SK-N-SH (cell line): ENCODE data around the gene CRTC1. TPM values are rescaled to one million over a fixed set of nuclear protein-coding genes. Genes with fewer than 3 reads are reported as not detected.
"Not testable (repeated sequence)": the region's sequence is repeated elsewhere in the genome, so short reads cannot be mapped to it uniquely, and the experiment has no call there.

Source experiments
- CTCF ChIA-PET: fragments of 300-600, 350-600 bp; formaldehyde crosslinking; extraction: SDS; loops from one replicate; lab custom pipeline; 2021; lab: Yijun Ruan, JAX
- POLR2A ChIA-PET: fragments of 350-600 bp; sonication (Branson Sonifier 250); formaldehyde crosslinking; extraction: SDS; loops from one replicate; lab custom pipeline; 2020; ENCODE audit warnings: antibody characterized with exemption, inconsistent platforms; lab: Yijun Ruan, JAX
- DNase-seq: peaks from one replicate; pipeline ENCODE4 v3.0.0; 2012
- H2AFZ ChIP-seq: fragments of 200-600 bp; sonication (generic); 2 replicates; pipeline ENCODE4 v1.8.1; 2016; ENCODE audit warnings: antibody characterized with exemption, mild to moderate bottlenecking, low read depth
- H3F3A ChIP-seq: fragments of 200-600 bp; sonication (generic); replicated peaks from 2 replicates; pipeline ENCODE3; 2016; ENCODE audit warnings: antibody characterized with exemption, mild to moderate bottlenecking; ENCODE audit not compliant: insufficient read depth
- H3K27ac ChIP-seq, 2 experiments: fragments of 200-500 bp in 1 of 2; fragments of 200-600 bp in 1 of 2; sonication (Bioruptor generic) in 1 of 2; sonication (generic), shearing (Covaris generic) in 1 of 2; 2 replicates each; pipeline versions ENCODE4 v1.5.1 to v1.6.1; 2014 to 2016; ENCODE audit warnings: low read depth in 2 of 2, inconsistent platforms in 1 of 2, low read length in 1 of 2, mild to moderate bottlenecking in 1 of 2, mixed read lengths in 1 of 2
- H3K27me3 ChIP-seq: fragments of 200-600 bp; sonication (generic), shearing (Covaris generic); 2 replicates; pipeline ENCODE4 v1.6.1; 2016; ENCODE audit warnings: mixed run types; ENCODE audit not compliant: insufficient read depth
- H3K36me3 ChIP-seq, 2 experiments: fragments of 200-500 bp in 1 of 2; fragments of 200-600 bp in 1 of 2; sonication (Bioruptor generic) in 1 of 2; sonication (generic) in 1 of 2; replicated peaks in 1 of 2; 2 replicates each; pipeline versions ENCODE3 to v1.5.1; 2014 to 2016; ENCODE audit warnings: low read length in 1 of 2, mild to moderate bottlenecking in 1 of 2; ENCODE audit not compliant: insufficient read depth in 2 of 2, control insufficient read depth in 1 of 2
- H3K4me1 ChIP-seq, 2 experiments: fragments of 200-500 bp in 1 of 2; fragments of 200-600 bp in 1 of 2; sonication (Bioruptor generic) in 1 of 2; sonication (generic), shearing (Covaris generic) in 1 of 2; 2 replicates each; pipeline versions ENCODE4 v1.5.1 to v1.6.1; 2014 to 2016; ENCODE audit warnings: low read depth in 1 of 2, low read length in 1 of 2, mixed run types in 1 of 2; ENCODE audit not compliant: insufficient read depth in 2 of 2, control insufficient read depth in 1 of 2
- H3K4me2 ChIP-seq: fragments of 200-600 bp; sonication (generic), shearing (Covaris generic); 2 replicates; pipeline ENCODE4 v1.6.1; 2017; ENCODE audit warnings: mixed run types
- H3K4me3 ChIP-seq, 2 experiments: fragments of 200-500 bp in 1 of 2; fragments of 200-600 bp in 1 of 2; sonication (Bioruptor generic) in 1 of 2; sonication (generic), shearing (Covaris generic) in 1 of 2; 2 replicates each; pipeline versions ENCODE4 v1.5.1 to v1.8.1; 2014 to 2016; ENCODE audit warnings: low read depth in 2 of 2, inconsistent platforms in 1 of 2, low read length in 1 of 2, mild to moderate bottlenecking in 1 of 2, mixed read lengths in 1 of 2, moderate library complexity in 1 of 2
- H3K79me2 ChIP-seq: fragments of 200-600 bp; sonication (generic); 2 replicates; pipeline ENCODE4 v1.8.1; 2017; ENCODE audit warnings: mild to moderate bottlenecking; ENCODE audit not compliant: insufficient read depth
- H3K9ac ChIP-seq: fragments of 200-600 bp; sonication (generic); 2 replicates; pipeline ENCODE4 v1.6.1; 2017; ENCODE audit warnings: mixed run types
- H3K9me2 ChIP-seq: fragments of 200-600 bp; sonication (generic); 2 replicates; pipeline ENCODE4 v1.6.1; 2017; ENCODE audit warnings: mixed run types
- H3K9me3 ChIP-seq: fragments of 200-600 bp; sonication (generic); 2 replicates; pipeline ENCODE4 v1.6.1; 2017; ENCODE audit warnings: mixed run types, mild to moderate bottlenecking, moderate library complexity
- H4K20me1 ChIP-seq: fragments of 200-600 bp; sonication (generic); 2 replicates; pipeline ENCODE4 v1.6.1; 2017; ENCODE audit warnings: mild to moderate bottlenecking, mixed run types; ENCODE audit not compliant: insufficient read depth
- CHD2 ChIP-seq: fragments of 150-350 bp; IDR thresholded peaks from 2 replicates; pipeline ENCODE4 v1.6.1; 2018; ENCODE audit warnings: low read length; ENCODE audit not compliant: partially characterized antibody
- ELF1 ChIP-seq: IDR thresholded peaks from 2 replicates; pipeline ENCODE4 v1.4.0; 2012
- FOSL2 ChIP-seq: IDR thresholded peaks from 2 replicates; pipeline ENCODE4 v1.4.0; 2012; ENCODE audit warnings: low read depth, mild to moderate bottlenecking, moderate library complexity, borderline replicate concordance
- FOXM1 ChIP-seq: IDR thresholded peaks from 2 replicates; pipeline ENCODE4 v1.4.0; 2012; ENCODE audit warnings: low read depth, mild to moderate bottlenecking
- GABPA ChIP-seq: IDR thresholded peaks from 2 replicates; pipeline ENCODE4 v1.4.0; 2012; ENCODE audit warnings: low read depth, mild to moderate bottlenecking
- GATA2 ChIP-seq: sonication (generic); formaldehyde crosslinking; IDR thresholded peaks from 2 replicates; pipeline ENCODE4 v1.5.0; 2020; ENCODE audit warnings: mild to moderate bottlenecking, missing genetic modification reagents
- MXI1 ChIP-seq: IDR thresholded peaks from 2 replicates; pipeline ENCODE4 v1.6.1; 2012; ENCODE audit warnings: mild to moderate bottlenecking, low read depth, low read length, improper control_type of control experiment
- NFIC ChIP-seq: IDR thresholded peaks from 2 replicates; pipeline ENCODE4 v1.4.0; 2012; ENCODE audit warnings: borderline replicate concordance
- POLR2AphosphoS5 ChIP-seq: IDR thresholded peaks from 2 replicates; pipeline ENCODE4 v1.6.1; 2012; ENCODE audit warnings: low read depth, low read length
- RFX5 ChIP-seq: IDR thresholded peaks from 2 replicates; pipeline ENCODE4 v1.6.1; 2012; ENCODE audit warnings: mild to moderate bottlenecking, improper control_type of control experiment, low read length
- WGBS: methylation state at CpG from one replicate; pipeline ENCODE4 v1.1.6; 2017; ENCODE audit warnings: low lambda C conversion rate; 5-methylcytosine and 5-hydroxymethylcytosine counted together
- polyA plus RNA-seq, 3 experiments: library from polyadenylated mRNA; depleted of rRNA; stranded (reverse); fragments of >200 nt; gene quantifications; 2 replicates each; pipeline ENCODE4 v1.2.3, GENCODE V29; 2012
- TF ChIP-seq, protein P1 (sequence below): IDR thresholded peaks from 2 replicates; pipeline ENCODE4 v1.6.1; 2012; ENCODE audit warnings: mild to moderate bottlenecking, low read depth, low read length, moderate library complexity
- TF ChIP-seq, protein P2 (sequence below): fragments of 200-600 bp; sonication (generic); IDR thresholded peaks from 2 replicates; pipeline ENCODE4 v1.6.1; 2017; ENCODE audit warnings: antibody characterized with exemption, mild to moderate bottlenecking, moderate library complexity
- TF ChIP-seq, protein P3 (sequence below): IDR thresholded peaks from 2 replicates; pipeline ENCODE4; 2012
- TF ChIP-seq, protein P4 (sequence below): fragments of 150-350 bp; IDR thresholded peaks from 2 replicates; pipeline ENCODE4 v1.6.1; 2017; ENCODE audit warnings: antibody characterized with exemption, low read length, low read depth, borderline replicate concordance

The CRTC1 gene
- polyA plus RNA-seq, 1 of the 3 experiments (the other 2 are of a cell fraction) = 5.0 TPM

DNA sequence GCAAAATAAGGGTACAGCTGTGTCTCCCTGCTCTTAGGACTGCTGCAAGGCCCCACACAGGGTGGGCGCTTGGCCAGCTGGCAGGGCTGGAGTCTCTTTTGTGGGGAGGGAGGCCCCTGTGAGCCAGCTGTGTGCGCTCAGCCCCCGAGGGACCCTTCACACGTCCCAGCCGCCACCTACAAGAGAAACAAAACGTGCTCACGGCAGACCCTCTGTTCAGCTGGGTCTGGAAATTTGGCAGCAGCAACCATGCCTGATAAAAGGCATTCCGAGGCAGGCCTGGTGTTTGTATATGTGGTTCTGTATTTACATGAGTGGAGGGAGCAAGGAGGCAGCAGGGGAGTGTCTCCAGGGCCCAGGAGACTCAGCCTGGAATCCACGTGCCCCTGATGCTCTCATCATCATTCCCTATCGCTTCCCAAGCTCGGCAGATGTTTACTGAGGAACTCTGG, 49.7 kb downstream of the CRTC1 start (continued):
- no peak for TF ChIP-seq RFX5
- TF ChIP-seq, protein P1, sequence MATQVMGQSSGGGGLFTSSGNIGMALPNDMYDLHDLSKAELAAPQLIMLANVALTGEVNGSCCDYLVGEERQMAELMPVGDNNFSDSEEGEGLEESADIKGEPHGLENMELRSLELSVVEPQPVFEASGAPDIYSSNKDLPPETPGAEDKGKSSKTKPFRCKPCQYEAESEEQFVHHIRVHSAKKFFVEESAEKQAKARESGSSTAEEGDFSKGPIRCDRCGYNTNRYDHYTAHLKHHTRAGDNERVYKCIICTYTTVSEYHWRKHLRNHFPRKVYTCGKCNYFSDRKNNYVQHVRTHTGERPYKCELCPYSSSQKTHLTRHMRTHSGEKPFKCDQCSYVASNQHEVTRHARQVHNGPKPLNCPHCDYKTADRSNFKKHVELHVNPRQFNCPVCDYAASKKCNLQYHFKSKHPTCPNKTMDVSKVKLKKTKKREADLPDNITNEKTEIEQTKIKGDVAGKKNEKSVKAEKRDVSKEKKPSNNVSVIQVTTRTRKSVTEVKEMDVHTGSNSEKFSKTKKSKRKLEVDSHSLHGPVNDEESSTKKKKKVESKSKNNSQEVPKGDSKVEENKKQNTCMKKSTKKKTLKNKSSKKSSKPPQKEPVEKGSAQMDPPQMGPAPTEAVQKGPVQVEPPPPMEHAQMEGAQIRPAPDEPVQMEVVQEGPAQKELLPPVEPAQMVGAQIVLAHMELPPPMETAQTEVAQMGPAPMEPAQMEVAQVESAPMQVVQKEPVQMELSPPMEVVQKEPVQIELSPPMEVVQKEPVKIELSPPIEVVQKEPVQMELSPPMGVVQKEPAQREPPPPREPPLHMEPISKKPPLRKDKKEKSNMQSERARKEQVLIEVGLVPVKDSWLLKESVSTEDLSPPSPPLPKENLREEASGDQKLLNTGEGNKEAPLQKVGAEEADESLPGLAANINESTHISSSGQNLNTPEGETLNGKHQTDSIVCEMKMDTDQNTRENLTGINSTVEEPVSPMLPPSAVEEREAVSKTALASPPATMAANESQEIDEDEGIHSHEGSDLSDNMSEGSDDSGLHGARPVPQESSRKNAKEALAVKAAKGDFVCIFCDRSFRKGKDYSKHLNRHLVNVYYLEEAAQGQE = no peak
- TF ChIP-seq NFIC = no peak
- peak; percentile 68 for TF ChIP-seq GATA2 (CRISPR knock-in tag)
- no peak for TF ChIP-seq FOXM1
- TF ChIP-seq MXI1 = peak; percentile 91
- TF ChIP-seq, protein P2, sequence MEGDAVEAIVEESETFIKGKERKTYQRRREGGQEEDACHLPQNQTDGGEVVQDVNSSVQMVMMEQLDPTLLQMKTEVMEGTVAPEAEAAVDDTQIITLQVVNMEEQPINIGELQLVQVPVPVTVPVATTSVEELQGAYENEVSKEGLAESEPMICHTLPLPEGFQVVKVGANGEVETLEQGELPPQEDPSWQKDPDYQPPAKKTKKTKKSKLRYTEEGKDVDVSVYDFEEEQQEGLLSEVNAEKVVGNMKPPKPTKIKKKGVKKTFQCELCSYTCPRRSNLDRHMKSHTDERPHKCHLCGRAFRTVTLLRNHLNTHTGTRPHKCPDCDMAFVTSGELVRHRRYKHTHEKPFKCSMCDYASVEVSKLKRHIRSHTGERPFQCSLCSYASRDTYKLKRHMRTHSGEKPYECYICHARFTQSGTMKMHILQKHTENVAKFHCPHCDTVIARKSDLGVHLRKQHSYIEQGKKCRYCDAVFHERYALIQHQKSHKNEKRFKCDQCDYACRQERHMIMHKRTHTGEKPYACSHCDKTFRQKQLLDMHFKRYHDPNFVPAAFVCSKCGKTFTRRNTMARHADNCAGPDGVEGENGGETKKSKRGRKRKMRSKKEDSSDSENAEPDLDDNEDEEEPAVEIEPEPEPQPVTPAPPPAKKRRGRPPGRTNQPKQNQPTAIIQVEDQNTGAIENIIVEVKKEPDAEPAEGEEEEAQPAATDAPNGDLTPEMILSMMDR = no peak
- peak; percentile 34 for TF ChIP-seq CHD2

DNA sequence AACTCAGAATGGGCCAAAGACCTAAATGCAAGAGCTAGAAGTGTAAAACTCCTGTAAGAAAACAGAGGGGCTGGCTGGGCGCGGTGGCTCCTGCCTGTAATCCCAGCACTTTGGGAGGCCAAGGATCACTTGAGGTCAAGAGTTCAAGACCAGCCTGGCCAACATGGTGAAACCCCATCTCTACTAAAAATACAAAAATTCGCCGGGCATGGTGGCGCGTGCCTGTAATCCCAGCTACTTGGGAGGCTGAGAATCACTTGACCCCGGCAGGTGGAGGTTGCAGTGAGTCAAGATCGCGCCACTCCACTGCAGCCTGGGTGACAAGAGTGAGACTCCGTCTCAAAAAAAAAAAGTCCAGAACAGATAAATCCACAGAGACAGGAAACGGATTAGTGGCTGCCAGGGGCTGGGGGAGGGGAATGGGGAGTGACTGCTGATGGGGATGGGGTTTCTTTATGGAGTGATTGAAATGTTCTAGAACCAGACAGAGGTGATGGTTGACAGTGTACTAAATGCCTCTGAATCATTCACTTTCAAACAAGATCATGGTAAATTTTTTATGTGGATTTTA, 50.4 kb downstream of the CRTC1 start:
- H3K4me2 ChIP-seq, H4K20me1 ChIP-seq, H3K79me2 ChIP-seq, H3K27me3 ChIP-seq, H3F3A ChIP-seq, H3K36me3 ChIP-seq, H3K9me3 ChIP-seq, H3K4me3 ChIP-seq, H3K9ac ChIP-seq, H3K9me2 ChIP-seq, DNase-seq, H2AFZ ChIP-seq: not testable (repeated sequence)
- H3K4me1 ChIP-seq = peaks cover 0 to 63% of the 10 kb centered on the region in 2 experiments; a peak in 2 of 4 replicates
- H3K27ac ChIP-seq = peak overlapping the region in 1 of 2 experiments; percentile 70; a peak in 2 of 4 replicates
- WGBS = 94% methylated on average over 11 of the region's 11 CpGs
- CTCF ChIA-PET = interaction anchor here (0.6 to 2.7 kb wide), 7 partner anchors 9 to 143 kb away, joined by 3 to 9 read pairs (median 3); no protein-coding TSS in a partner anchor
- POLR2A ChIA-PET = interaction anchor here (1.6 kb wide), 1 partner anchor 51 kb away, joined by 3 read pairs; no protein-coding TSS in a partner anchor

DNA sequence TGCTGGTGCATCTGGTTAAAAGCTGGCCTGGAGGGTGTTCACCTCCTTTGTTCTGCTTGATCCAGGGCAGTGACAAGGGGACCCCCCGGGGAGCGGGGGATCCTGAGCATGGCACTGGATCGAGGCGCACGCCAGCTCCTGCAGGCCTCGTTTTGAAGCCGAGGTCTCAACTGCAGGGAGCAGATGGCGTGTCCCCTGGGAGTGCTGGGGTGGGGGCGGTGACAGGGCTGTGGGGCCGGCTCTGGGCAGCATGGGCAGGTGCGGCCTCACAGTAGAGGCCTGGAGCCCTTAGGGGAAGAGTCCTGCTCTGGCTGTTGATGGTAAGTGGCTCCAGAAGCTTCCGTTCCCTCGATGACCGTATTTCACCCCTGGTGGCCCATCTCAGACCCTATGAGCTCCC, 51.8 kb downstream of the CRTC1 start:
- 98% methylated on average over 9 of the region's 14 CpGs for WGBS
- H3K36me3 ChIP-seq = no peaks in the 10 kb centered on the region
- CTCF ChIA-PET = interaction anchor here (0.7 to 1.4 kb wide), 3 partner anchors 16 to 113 kb away, joined by 3 to 4 read pairs (median 3); no protein-coding TSS in a partner anchor

More for the DNA sequence above, 51.8 kb downstream of the CRTC1 start:
- Histone ChIP-seq H3K9me3 (no peaks in the 10 kb centered on the region), H3F3A (no peaks in the 10 kb centered on the region), H4K20me1 (peaks cover 2% of the 10 kb centered on the region; the same call in 1 of the 2 replicates), H3K4me2 (no peak overlapping the region), H3K4me1 (peaks cover 0 to 68% of the 10 kb centered on the region in 2 experiments; a peak in 2 of 4 replicates), H3K27ac (peak overlapping the region in 1 of 2 experiments; percentile 39; a peak in 2 of 4 replicates), H3K27me3 (no peaks in the 10 kb centered on the region), H3K4me3 (no peak overlapping the region), H2AFZ (no peak overlapping the region), H3K79me2 (no peaks in the 10 kb centered on the region), H3K9me2 (no peaks in the 10 kb centered on the region), H3K9ac (no peak overlapping the region)
- DNase-seq = no peak
- TF ChIP-seq POLR2AphosphoS5 (no peak), FOSL2 (no peak), GABPA (no peak), ELF1 (no peak), FOXM1 (no peak)
- TF ChIP-seq, protein P3, sequence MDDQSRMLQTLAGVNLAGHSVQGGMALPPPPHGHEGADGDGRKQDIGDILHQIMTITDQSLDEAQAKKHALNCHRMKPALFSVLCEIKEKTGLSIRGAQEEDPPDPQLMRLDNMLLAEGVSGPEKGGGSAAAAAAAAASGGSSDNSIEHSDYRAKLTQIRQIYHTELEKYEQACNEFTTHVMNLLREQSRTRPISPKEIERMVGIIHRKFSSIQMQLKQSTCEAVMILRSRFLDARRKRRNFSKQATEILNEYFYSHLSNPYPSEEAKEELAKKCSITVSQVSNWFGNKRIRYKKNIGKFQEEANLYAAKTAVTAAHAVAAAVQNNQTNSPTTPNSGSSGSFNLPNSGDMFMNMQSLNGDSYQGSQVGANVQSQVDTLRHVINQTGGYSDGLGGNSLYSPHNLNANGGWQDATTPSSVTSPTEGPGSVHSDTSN = no peak
- TF ChIP-seq, protein P4, sequence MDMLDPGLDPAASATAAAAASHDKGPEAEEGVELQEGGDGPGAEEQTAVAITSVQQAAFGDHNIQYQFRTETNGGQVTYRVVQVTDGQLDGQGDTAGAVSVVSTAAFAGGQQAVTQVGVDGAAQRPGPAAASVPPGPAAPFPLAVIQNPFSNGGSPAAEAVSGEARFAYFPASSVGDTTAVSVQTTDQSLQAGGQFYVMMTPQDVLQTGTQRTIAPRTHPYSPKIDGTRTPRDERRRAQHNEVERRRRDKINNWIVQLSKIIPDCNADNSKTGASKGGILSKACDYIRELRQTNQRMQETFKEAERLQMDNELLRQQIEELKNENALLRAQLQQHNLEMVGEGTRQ = no peak
- POLR2A ChIA-PET = interaction anchor here (1.6 kb wide), 1 partner anchor 53 kb away, joined by 3 read pairs; no protein-coding TSS in a partner anchor
